Measurements from ENCODE around the gene ATXN7L1.

The ATXN7L1 gene

GRCh38 chr7:105766421-105767073 is 109.9 kb downstream of the ATXN7L1 start:
- TF ChIP-seq EP300 (IDR thresholded peaks at IDR 0.05; ENCODE audit: borderline replicate concordance), result no peak
- TF ChIP-seq TCF12 (IDR thresholded peaks at IDR 0.05; ENCODE audit: low read depth), result no peak
- TF ChIP-seq, protein P1, sequence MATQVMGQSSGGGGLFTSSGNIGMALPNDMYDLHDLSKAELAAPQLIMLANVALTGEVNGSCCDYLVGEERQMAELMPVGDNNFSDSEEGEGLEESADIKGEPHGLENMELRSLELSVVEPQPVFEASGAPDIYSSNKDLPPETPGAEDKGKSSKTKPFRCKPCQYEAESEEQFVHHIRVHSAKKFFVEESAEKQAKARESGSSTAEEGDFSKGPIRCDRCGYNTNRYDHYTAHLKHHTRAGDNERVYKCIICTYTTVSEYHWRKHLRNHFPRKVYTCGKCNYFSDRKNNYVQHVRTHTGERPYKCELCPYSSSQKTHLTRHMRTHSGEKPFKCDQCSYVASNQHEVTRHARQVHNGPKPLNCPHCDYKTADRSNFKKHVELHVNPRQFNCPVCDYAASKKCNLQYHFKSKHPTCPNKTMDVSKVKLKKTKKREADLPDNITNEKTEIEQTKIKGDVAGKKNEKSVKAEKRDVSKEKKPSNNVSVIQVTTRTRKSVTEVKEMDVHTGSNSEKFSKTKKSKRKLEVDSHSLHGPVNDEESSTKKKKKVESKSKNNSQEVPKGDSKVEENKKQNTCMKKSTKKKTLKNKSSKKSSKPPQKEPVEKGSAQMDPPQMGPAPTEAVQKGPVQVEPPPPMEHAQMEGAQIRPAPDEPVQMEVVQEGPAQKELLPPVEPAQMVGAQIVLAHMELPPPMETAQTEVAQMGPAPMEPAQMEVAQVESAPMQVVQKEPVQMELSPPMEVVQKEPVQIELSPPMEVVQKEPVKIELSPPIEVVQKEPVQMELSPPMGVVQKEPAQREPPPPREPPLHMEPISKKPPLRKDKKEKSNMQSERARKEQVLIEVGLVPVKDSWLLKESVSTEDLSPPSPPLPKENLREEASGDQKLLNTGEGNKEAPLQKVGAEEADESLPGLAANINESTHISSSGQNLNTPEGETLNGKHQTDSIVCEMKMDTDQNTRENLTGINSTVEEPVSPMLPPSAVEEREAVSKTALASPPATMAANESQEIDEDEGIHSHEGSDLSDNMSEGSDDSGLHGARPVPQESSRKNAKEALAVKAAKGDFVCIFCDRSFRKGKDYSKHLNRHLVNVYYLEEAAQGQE (IDR thresholded peaks at IDR 0.05; ENCODE audit: low read depth), result no peak
- TF ChIP-seq RAD21 (IDR thresholded peaks at IDR 0.05; ENCODE audit: low read depth), result no peak
- no peak for TF ChIP-seq TEAD4 (IDR thresholded peaks at IDR 0.05)
- TF ChIP-seq CEBPB (IDR thresholded peaks at IDR 0.05), result no peak
- TF ChIP-seq, protein P2, sequence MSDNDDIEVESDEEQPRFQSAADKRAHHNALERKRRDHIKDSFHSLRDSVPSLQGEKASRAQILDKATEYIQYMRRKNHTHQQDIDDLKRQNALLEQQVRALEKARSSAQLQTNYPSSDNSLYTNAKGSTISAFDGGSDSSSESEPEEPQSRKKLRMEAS (IDR thresholded peaks at IDR 0.05), result no peak
- no peak for TF ChIP-seq EGR1 (IDR thresholded peaks at IDR 0.05)
- TF ChIP-seq, protein P3, sequence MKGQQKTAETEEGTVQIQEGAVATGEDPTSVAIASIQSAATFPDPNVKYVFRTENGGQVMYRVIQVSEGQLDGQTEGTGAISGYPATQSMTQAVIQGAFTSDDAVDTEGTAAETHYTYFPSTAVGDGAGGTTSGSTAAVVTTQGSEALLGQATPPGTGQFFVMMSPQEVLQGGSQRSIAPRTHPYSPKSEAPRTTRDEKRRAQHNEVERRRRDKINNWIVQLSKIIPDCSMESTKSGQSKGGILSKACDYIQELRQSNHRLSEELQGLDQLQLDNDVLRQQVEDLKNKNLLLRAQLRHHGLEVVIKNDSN (IDR thresholded peaks at IDR 0.05), result no peak
- TF ChIP-seq FOXM1 (IDR thresholded peaks at IDR 0.05; ENCODE audit: borderline replicate concordance, low read depth), result no peak
- TF ChIP-seq TAF1 (IDR thresholded peaks at IDR 0.05; ENCODE audit: low read depth), result no peak
- TF ChIP-seq YY1 (IDR thresholded peaks at IDR 0.05; ENCODE audit: low read depth), result no peak
- TF ChIP-seq ZBTB7A (IDR thresholded peaks at IDR 0.05; ENCODE audit: low read depth), result no peak
- no peak for TF ChIP-seq CREB1 (IDR thresholded peaks at IDR 0.05; ENCODE audit: low read depth)

- TF ChIP-seq CEBPB (IDR thresholded peaks at IDR 0.05) (no peak), TAF1 (IDR thresholded peaks at IDR 0.05; ENCODE audit: low read depth) (no peak), TEAD4 (IDR thresholded peaks at IDR 0.05) (no peak), NFIC (IDR thresholded peaks at IDR 0.05) (no peak), TCF12 (IDR thresholded peaks at IDR 0.05; ENCODE audit: low read depth) (no peak), CREB1 (IDR thresholded peaks at IDR 0.05; ENCODE audit: low read depth) (no peak), EP300 (IDR thresholded peaks at IDR 0.05; ENCODE audit: borderline replicate concordance) (no peak), YY1 (IDR thresholded peaks at IDR 0.05; ENCODE audit: low read depth) (no peak)
- TF ChIP-seq, protein P2 (IDR thresholded peaks at IDR 0.05), result no peak
- TF ChIP-seq, protein P1 (IDR thresholded peaks at IDR 0.05; ENCODE audit: low read depth), result no peak
- TF ChIP-seq, protein P3 (IDR thresholded peaks at IDR 0.05), result no peak
These were observed 110.6 kb downstream of the ATXN7L1 start for GRCh38 chr7:105765846-105766245.

GRCh38 chr7:105764506-105764905 is 111.9 kb downstream of the ATXN7L1 start:
- TF ChIP-seq CEBPB (IDR thresholded peaks at IDR 0.05), result no peak
- no peak for TF ChIP-seq ZBTB7A (IDR thresholded peaks at IDR 0.05; ENCODE audit: low read depth)
- TF ChIP-seq, protein P1 (IDR thresholded peaks at IDR 0.05; ENCODE audit: low read depth), result no peak
- TF ChIP-seq, protein P3 (IDR thresholded peaks at IDR 0.05), result no peak
- no peak for TF ChIP-seq RAD21 (IDR thresholded peaks at IDR 0.05; ENCODE audit: low read depth)
- no peak for TF ChIP-seq TCF12 (IDR thresholded peaks at IDR 0.05; ENCODE audit: low read depth)
- TF ChIP-seq YY1 (IDR thresholded peaks at IDR 0.05; ENCODE audit: low read depth), result no peak
- no peak for TF ChIP-seq EP300 (IDR thresholded peaks at IDR 0.05; ENCODE audit: borderline replicate concordance)

All from Ishikawa (cell line).